Germinal center (tissue), 1 donor: ENCODE data around the gene EVPL.

Source experiments
- DNase-seq: peaks from one replicate; pipeline ENCODE4 v3.0.0; 2012; ENCODE audit warnings: mixed read lengths, low spot score

The EVPL gene

GRCh38 chr17:76017481-76018339 lies 9.4 kb downstream of the EVPL start:
- DNase-seq = no peak

DNA sequence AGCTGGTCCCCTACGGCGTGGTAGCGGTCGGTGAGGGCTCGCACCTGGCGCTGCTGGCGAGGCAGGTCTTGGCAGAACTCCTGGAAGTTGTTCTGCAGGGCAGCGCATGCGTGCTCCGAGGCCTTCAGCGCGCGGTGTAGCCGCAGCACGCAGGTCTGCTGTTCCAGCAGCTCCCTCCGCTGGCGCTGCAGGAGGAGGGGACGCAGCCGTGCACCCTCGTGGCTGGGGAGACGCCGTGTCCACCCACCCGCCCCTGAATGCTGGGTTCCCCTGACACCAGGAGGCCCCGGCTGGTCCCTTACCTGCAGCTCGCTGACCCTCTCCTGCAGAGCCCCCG lies 12.2 kb downstream of the EVPL start:
- no peak for DNase-seq

DNA sequence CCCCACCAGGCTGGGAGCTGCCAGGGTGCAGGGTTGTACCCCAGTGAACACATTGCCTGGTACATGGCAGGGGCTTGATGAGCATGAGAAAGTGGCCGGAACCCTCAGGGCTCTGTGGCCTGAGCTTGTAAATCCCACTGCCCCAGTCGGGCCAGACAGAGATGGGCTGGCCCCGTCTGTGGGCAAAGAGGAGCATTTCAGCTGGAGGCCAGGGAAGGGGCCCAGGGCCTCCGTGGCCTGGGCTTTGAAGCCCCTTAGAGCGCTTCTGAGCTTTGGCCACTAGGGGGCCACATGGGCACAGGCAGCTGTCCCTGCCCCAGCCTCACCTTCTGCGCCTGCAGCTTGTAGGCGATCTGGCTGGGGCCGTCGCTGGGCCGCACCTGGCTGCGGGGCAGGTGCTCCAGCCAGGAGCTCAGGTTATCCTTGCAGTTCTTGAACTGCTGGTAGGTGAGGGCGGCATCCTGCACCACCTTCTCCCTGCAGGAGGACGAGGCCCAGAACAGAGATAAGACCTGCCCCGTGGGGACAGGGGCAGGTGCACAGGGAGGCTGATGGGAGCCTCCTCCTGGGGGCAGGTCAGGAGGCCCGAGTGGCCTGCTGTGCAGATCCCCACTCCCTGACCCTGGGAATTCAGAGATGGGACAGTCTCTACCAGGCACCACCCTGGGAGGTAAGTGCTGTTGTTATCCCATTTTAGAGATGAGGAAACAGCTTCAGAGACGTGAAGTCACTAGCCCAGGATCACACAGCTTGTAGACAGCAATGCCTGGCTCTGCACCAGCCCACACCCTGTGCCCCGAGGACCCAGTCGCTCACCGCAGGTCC lies 12.8 kb downstream of the EVPL start:
- DNase-seq = peak; percentile 86

DNA sequence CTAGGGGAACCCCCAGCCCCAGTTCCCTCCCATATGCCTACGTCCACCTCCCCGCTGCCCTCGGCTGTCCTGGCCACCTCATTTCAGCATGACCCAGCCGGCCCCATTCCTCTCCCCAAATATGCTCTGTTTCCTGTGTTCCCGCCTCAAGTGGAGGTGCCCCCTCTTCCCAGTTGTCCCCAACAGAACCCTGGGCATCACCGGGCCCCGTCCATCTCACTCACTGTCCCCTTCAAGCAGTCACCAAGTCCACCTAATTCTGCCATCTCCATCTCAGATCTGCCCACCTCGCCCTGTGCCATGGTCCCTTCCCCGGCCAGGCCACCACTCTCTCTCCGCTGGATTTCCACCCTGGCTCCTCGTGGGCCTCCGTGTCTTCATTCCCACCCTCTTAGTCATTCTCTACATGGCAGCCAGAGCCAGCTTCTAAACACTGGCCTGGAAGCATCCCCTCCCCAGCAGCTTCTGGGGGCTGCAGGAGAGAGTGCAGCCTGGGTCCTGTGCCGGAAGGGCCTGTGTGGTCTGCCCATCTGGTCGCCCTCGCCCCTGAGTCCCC lies 13.7 kb downstream of the EVPL start:
- DNase-seq = no peak

GRCh38 chr17:76011951-76012350 lies 15.2 kb downstream of the EVPL start:
- DNase-seq = no peak

GRCh38 chr17:76009969-76010661 lies 17.0 kb downstream of the EVPL start:
- DNase-seq = no peak

DNA sequence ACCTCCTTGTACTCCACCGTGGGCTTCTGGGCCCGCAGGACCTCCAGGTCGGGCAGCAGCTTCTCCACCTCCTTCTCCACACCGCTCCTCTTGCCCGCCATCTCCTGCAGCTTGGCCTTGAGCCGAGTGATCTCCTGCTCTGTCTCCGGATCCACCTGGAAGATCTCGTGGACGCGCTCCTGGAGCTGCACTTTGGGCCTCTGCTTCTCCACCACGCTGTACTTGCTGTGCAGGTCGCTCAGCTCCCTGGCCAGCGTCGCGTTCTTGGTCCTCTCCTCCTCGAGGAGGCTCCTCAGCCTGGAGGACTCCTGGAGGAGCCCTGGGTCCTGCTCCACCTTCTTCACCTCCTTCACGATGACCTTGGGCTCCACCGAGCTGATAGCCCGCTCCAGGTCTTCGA lies 17.7 kb downstream of the EVPL start:
- no peak for DNase-seq

- DNase-seq = no peak
Measured at GRCh38 chr17:76008630-76009425, 18.3 kb downstream of the EVPL start.

DNA sequence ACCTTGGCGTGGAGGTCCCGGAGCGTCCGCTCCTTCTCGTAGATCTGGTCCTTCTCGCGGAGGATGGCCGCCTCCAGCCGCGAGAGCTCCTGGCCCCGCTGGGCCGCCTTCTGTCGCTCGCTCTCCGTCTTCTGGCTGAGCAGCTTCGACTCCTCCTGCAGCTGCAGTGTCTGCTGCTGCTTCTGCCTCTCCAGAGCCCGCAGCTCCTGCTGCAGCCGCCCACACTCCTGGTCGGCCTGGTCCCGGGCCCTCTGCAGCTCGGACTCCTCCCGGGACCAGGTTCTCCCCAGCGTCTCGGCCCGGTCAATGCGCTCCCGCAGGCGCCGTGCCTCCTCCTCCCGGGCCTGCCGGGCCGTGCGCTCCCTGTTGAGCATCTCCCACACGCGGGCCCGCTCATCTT lies 18.9 kb downstream of the EVPL start:
- DNase-seq = no peak

DNA sequence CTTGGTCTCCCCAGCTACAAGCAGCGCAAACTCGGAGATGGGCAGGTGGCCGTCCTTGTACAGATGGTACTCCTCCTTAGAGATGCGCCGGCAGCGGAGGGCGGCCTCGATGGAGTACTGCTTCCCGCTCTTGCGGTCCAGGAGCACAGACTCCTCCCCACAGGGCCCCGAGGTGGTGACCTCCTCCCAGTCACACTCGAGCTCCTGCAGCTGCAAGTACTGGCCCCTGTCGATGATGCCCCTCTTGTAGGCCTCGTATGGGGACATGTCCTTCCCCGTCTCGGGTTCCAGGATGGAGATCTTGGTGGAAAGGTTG lies 19.3 kb downstream of the EVPL start:
- no peak for DNase-seq

GRCh38 chr17:76007131-76007849 lies 19.8 kb downstream of the EVPL start:
- DNase-seq = no peak

- DNase-seq = peak; percentile 79
Measured at GRCh38 chr17:76005263-76006149, 21.6 kb downstream of the EVPL start.

GRCh38 chr17:76004750-76005262 lies 22.3 kb downstream of the EVPL start:
- no peak for DNase-seq

DNA sequence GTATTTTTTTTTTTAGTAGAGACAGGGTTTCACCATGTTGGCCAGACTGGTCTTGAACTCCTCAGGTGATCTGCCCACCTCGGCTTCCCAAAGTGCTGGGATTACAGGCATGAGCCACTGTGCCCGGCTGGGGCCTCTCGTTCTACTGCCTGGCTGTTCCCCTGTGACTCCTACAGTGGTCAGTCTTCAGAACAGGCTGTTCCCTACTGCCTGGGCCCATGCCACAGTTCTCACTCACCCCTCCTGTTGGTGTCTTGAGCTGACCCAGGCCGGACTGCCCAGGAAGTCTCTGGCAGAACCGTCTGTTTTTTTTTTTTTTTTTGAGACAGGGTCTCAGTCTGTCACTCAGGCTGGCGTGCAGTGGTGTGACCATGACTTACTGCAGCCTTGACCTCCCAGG lies 23.2 kb downstream of the EVPL start:
- DNase-seq = no peak

- no peak for DNase-seq
Measured at GRCh38 chr17:76002100-76002499, 25.0 kb downstream of the EVPL start.

- DNase-seq = no peak
Measured at GRCh38 chr17:76000755-76001521, 26.2 kb downstream of the EVPL start, which contains the start of gene CDK3. CDK3 (plus strand) TSS chr17:76000855; CDS start chr17:76001426, 571 bp downstream.

DNA sequence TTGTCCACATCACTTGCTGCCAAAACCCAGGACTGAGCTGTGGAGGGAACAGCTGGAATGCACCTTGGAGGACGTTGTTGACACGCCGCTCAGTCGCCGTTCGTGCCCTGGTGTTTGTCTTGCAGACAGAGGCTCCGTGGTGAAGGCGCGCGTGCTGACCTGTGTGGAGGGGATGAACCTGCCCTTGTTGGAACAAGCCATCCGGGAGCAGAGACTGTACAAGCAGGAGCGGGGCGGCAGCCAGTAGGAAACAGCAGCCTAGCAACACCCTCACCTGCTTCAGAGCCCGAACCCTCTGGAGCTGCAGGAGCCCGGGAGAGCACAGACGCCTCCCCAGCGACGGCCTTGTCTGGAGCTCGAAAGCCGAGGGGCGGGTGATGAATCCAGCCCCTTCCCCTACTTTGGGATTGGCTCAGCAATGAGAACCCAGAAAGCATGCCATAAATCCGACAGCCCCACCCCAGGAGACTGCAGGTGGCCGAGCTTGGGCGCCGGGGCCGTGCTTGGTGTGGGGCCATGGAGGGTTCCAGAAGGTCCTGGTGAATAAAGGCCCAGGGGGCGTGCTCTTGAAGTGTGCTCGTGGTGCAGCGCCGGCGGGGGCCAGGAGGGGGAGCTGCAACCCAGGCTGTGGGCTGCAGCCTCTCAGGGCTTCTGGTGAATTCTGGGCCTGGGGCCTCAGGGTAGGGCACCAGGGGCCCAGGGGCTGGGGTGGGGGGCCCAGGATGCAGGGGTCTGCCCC lies 26.9 kb downstream of the EVPL start:
- DNase-seq = peak; percentile 83

DNA sequence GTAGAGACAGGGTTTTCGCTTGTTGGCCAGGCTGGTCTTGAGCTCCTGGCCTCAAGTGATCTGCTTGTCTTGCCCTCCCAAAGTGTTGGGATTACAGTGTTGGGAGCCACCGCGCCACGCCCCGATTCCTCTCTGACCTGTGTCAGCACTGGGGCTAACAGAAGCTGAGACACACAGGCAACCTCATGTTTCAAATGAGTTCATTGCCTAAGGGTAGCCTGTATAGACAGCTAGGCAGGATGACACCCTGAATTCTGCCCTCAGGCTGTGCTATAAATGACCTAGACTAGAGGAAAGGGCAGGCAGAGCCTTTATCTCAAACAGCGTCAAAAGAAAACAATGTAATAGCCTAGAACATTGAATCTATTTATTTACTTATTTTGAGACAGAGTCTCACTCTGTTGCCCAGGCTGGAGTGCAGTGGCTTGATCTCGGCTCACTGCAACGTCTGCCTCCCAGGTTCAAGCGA lies 28.7 kb downstream of the EVPL start:
- no peak for DNase-seq
